ENCODE results near the gene HLA-DRB1.

GRCh38 chr6:32602383-32602782, 12.7 kb upstream of the HLA-DRB1 start:
- TF ChIP-seq, protein P1, sequence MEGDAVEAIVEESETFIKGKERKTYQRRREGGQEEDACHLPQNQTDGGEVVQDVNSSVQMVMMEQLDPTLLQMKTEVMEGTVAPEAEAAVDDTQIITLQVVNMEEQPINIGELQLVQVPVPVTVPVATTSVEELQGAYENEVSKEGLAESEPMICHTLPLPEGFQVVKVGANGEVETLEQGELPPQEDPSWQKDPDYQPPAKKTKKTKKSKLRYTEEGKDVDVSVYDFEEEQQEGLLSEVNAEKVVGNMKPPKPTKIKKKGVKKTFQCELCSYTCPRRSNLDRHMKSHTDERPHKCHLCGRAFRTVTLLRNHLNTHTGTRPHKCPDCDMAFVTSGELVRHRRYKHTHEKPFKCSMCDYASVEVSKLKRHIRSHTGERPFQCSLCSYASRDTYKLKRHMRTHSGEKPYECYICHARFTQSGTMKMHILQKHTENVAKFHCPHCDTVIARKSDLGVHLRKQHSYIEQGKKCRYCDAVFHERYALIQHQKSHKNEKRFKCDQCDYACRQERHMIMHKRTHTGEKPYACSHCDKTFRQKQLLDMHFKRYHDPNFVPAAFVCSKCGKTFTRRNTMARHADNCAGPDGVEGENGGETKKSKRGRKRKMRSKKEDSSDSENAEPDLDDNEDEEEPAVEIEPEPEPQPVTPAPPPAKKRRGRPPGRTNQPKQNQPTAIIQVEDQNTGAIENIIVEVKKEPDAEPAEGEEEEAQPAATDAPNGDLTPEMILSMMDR (IDR thresholded peaks at IDR 0.05) = no peak
- TF ChIP-seq POLR2A (IDR thresholded peaks at IDR 0.05) = no peak

Data from Peyer's patch (tissue), 4 donors.